RWPE2 (cell line): ENCODE results near the gene MORC1.

Source experiments
- ATAC-seq: fragments of 200-7000 bp; cut with Tn5 transposase; 3 replicates; pipeline ENCODE4 v1.9.1; 2021; ENCODE audit warnings: low read depth
- DNase-seq: peaks from one replicate; pipeline ENCODE4 v3.0.0-alpha.2; 2020; ENCODE audit warnings: low spot score
- H3K27ac ChIP-seq: fragments of 450-650 bp; 2 replicates; pipeline ENCODE4 v1.5.1; 2017; ENCODE audit warnings: mild to moderate bottlenecking; ENCODE audit not compliant: poor library complexity, severe bottlenecking
- H3K27me3 ChIP-seq: fragments of 250-450 bp; sonication (Bioruptor Pico); 2 replicates; pipeline ENCODE4 v1.5.1; 2021; ENCODE audit warnings: mild to moderate bottlenecking, moderate library complexity; ENCODE audit not compliant: insufficient read depth, poor library complexity, severe bottlenecking
- H3K36me3 ChIP-seq: fragments of 250-450 bp; sonication (Bioruptor Pico); 2 replicates; pipeline ENCODE4 v1.5.1; 2020; ENCODE audit warnings: low read depth, mild to moderate bottlenecking, moderate library complexity
- H3K4me1 ChIP-seq: fragments of 250-450 bp; sonication (Bioruptor Pico); 2 replicates; pipeline ENCODE4 v1.5.1; 2021; ENCODE audit warnings: mild to moderate bottlenecking, moderate library complexity; ENCODE audit not compliant: insufficient read depth, poor library complexity, severe bottlenecking
- H3K4me3 ChIP-seq: fragments of 250-450 bp; sonication (Bioruptor Pico); 2 replicates; pipeline ENCODE4 v1.5.1; 2021; ENCODE audit warnings: mild to moderate bottlenecking, moderate library complexity; ENCODE audit not compliant: severe bottlenecking
- H3K9me3 ChIP-seq: fragments of 250-450 bp; sonication (Bioruptor Pico); 2 replicates; pipeline ENCODE4 v1.5.1; 2021; ENCODE audit warnings: mild to moderate bottlenecking, moderate library complexity; ENCODE audit not compliant: severe bottlenecking
- TF ChIP-seq, protein P1 (sequence below): fragments of 450-650 bp; IDR thresholded peaks from one replicate; pipeline ENCODE4 v1.5.1; 2017; ENCODE audit warnings: mild to moderate bottlenecking, moderate library complexity; ENCODE audit not compliant: poor library complexity, severe bottlenecking

MORC1 gene

DNA sequence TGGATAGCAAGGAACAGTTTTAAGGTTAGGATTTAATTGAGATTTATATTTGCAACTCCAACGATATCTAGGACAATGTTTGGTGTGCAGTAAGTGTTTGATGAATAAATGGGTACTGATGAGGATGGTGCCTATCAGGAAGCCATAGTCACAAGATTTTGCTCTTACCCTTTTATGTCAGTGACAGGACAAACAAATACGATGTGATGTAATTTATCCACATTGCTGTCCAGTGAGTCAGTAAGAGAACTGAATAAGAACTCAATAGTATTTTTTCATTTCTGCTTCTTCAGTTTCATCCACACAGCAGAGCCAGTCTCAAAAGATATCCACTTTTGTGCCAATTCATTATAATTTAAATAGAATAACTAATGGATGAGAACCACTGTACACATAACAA is 37.0 kb upstream of the MORC1 start:
- H3K4me3 ChIP-seq = no peak overlapping the region
- ATAC-seq (no peak), DNase-seq (no peak)

GRCh38 chr3:109152320-109152719 is 34.4 kb upstream of the MORC1 start:
- ATAC-seq = no peak
- Histone ChIP-seq H3K4me1 (no peaks in the 10 kb centered on the region), H3K9me3 (no peaks in the 10 kb centered on the region), H3K27ac (no peak overlapping the region), H3K36me3 (no peaks in the 10 kb centered on the region), H3K27me3 (no peaks in the 10 kb centered on the region), H3K4me3 (no peak overlapping the region)
- TF ChIP-seq, protein P1, sequence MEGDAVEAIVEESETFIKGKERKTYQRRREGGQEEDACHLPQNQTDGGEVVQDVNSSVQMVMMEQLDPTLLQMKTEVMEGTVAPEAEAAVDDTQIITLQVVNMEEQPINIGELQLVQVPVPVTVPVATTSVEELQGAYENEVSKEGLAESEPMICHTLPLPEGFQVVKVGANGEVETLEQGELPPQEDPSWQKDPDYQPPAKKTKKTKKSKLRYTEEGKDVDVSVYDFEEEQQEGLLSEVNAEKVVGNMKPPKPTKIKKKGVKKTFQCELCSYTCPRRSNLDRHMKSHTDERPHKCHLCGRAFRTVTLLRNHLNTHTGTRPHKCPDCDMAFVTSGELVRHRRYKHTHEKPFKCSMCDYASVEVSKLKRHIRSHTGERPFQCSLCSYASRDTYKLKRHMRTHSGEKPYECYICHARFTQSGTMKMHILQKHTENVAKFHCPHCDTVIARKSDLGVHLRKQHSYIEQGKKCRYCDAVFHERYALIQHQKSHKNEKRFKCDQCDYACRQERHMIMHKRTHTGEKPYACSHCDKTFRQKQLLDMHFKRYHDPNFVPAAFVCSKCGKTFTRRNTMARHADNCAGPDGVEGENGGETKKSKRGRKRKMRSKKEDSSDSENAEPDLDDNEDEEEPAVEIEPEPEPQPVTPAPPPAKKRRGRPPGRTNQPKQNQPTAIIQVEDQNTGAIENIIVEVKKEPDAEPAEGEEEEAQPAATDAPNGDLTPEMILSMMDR = no peak
- DNase-seq = no peak

More for the DNA sequence above, 37.0 kb upstream of the MORC1 start:
- Histone ChIP-seq H3K27ac (no peak overlapping the region), H3K4me1 (no peaks in the 10 kb centered on the region), H3K9me3 (no peaks in the 10 kb centered on the region), H3K36me3 (no peaks in the 10 kb centered on the region), H3K27me3 (no peaks in the 10 kb centered on the region)
- TF ChIP-seq, protein P1 = no peak

- ATAC-seq = no peak
Observed at GRCh38 chr3:109149078-109149477, 31.1 kb upstream of the MORC1 start.

DNA sequence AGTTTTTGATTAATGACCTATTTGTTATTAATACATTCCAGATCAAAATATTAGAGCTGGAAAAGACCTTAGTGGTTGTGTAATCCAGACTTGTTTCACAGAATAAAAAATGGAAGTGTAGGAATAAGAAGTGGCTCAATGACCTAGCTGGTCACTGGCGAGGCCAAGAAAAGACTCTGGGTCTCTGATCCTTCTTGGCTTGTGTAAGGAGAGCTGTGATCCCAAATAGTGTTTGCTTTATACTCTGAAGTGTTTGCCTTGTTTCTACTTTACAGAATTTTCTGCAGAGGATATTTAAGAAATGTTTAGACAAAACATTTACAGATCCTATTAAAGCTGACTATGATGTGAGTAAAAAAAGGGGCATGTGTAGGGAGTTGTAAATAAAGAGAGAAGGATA is 25.7 kb upstream of the MORC1 start:
- H3K4me3 ChIP-seq = no peak overlapping the region

More at GRCh38 chr3:109149078-109149477, 31.1 kb upstream of the MORC1 start:
- Histone ChIP-seq H3K4me3 (no peak overlapping the region), H3K4me1 (no peaks in the 10 kb centered on the region), H3K36me3 (no peaks in the 10 kb centered on the region), H3K9me3 (no peaks in the 10 kb centered on the region), H3K27me3 (peaks cover 3% of the 10 kb centered on the region), H3K27ac (no peak overlapping the region)
- no peak for DNase-seq
- TF ChIP-seq, protein P1 = no peak

DNA sequence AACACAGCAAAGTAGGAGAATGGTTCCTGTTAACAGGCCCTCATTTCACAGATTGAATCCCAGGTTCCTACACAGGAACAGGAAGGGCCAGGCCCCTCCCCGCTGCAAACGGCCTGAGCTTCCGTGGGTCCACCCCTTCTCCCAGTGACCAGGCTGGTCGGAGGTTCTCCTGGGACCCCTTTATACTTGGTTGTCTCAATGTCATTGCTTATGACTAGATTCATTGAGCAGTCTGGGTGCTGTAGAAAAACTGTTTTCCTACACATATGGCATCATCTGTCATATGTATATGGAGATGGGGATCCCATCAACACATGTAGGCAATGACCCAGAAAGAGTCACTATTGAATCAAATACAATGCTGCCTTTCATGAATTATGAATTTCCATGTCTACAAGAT is 22.4 kb upstream of the MORC1 start:
- H3K27me3 ChIP-seq = no peaks in the 10 kb centered on the region
- ATAC-seq (no peak), DNase-seq (no peak)
- no peaks in the 10 kb centered on the region for H3K4me1 ChIP-seq
- H3K27ac ChIP-seq = no peak overlapping the region
- no peaks in the 10 kb centered on the region for H3K36me3 ChIP-seq
- H3K4me3 ChIP-seq = no peak overlapping the region
- H3K9me3 ChIP-seq = no peaks in the 10 kb centered on the region
- TF ChIP-seq, protein P1 = no peak

More for the DNA sequence above, 25.7 kb upstream of the MORC1 start:
- peaks cover 3% of the 10 kb centered on the region for H3K27me3 ChIP-seq
- TF ChIP-seq, protein P1 = no peak
- no peaks in the 10 kb centered on the region for H3K9me3 ChIP-seq
- ATAC-seq (no peak), DNase-seq (no peak)
- no peak overlapping the region for H3K27ac ChIP-seq
- H3K36me3 ChIP-seq = no peaks in the 10 kb centered on the region
- H3K4me1 ChIP-seq = no peaks in the 10 kb centered on the region
